Endothelial cell of umbilical vein (primary cell): ENCODE data around the gene ANKRD49. TPM values are rescaled to one million over a fixed set of nuclear protein-coding genes. Genes with fewer than 3 reads are reported as not detected.

ENCODE experiments used
- BruUV-seq: library from RNA; stranded (reverse); fragments of 400-500 nt; replicated peaks from 2 replicates; lab custom pipeline; 2021; lab: Mats Ljungman, UMichigan
- CTCF ChIA-PET: fragments of 300-600, 350-600 bp; sonication (Branson Sonifier 250); formaldehyde crosslinking; loops from one replicate; lab custom pipeline; 2021; ENCODE audit warnings: antibody characterized with exemption, inconsistent platforms; lab: Charles Lee
- POLR2A ChIA-PET: fragments of 300-600, 350-600 bp; sonication (Branson Sonifier 250); formaldehyde crosslinking; loops from one replicate; lab custom pipeline; 2021; ENCODE audit warnings: antibody characterized with exemption, inconsistent platforms; lab: Charles Lee
- DNase-seq: peaks from one replicate; pipeline ENCODE4 v3.0.0-alpha.2; 2011; ENCODE audit warnings: low read depth, low spot score
- FAIRE-seq: peaks from 2 replicates; lab custom pipeline; 2011; peaks lifted over from hg19 to GRCh38; lab: Jason Lieb, UNC
- H2AFZ ChIP-seq: 2 replicates; pipeline ENCODE4 v1.6.0; 2012; ENCODE audit warnings: low read depth, low read length, control low read depth, inconsistent platforms
- H3K27ac ChIP-seq: 2 replicates; pipeline ENCODE4 v1.5.1; 2011; ENCODE audit warnings: low read depth, mild to moderate bottlenecking, control low read depth, low read length, moderate library complexity; ENCODE audit not compliant: insufficient read depth
- H3K27me3 ChIP-seq, 2 experiments: 2 replicates each; pipeline versions ENCODE4 v1.6.0 to v1.6.1; 2011; ENCODE audit warnings: low read length in 2 of 2, mixed read lengths in 1 of 2; ENCODE audit not compliant: control insufficient read depth in 2 of 2, insufficient read depth in 2 of 2
- H3K36me3 ChIP-seq, 2 experiments: 2 replicates in 1 of 2; 3 replicates in 1 of 2; pipeline ENCODE4 v1.5.1; 2011; ENCODE audit warnings: low read length in 2 of 2, mild to moderate bottlenecking in 1 of 2, moderate library complexity in 1 of 2; ENCODE audit not compliant: control insufficient read depth in 2 of 2, insufficient read depth in 2 of 2; ENCODE audit errors: extremely low read depth in 1 of 2
- H3K4me1 ChIP-seq: 3 replicates; pipeline ENCODE4 v1.5.1; 2011; ENCODE audit warnings: mild to moderate bottlenecking, low read length; ENCODE audit not compliant: control insufficient read depth, insufficient read depth; ENCODE audit errors: extremely low read depth
- H3K4me2 ChIP-seq: 2 replicates; pipeline ENCODE4 v1.6.1; 2011; ENCODE audit warnings: low read length, control low read depth, mixed read lengths; ENCODE audit not compliant: insufficient read depth
- H3K4me3 ChIP-seq, 3 experiments: fragments of 200-600 bp in 1 of 3; sonication (generic), shearing (Covaris generic) in 1 of 3; replicated peaks in 1 of 3; 2 replicates each; pipeline ENCODE4 v1.5.1; 2011 to 2016; ENCODE audit warnings: control low read depth in 3 of 3, low read length in 3 of 3, mild to moderate bottlenecking in 2 of 3, inconsistent platforms in 1 of 3, low read depth in 1 of 3, moderate library complexity in 1 of 3; ENCODE audit not compliant: insufficient read depth in 1 of 3
- H3K79me2 ChIP-seq: 2 replicates; pipeline ENCODE4 v1.6.0; 2012; ENCODE audit warnings: low read length, inconsistent platforms; ENCODE audit not compliant: control insufficient read depth, insufficient read depth
- H3K9ac ChIP-seq: replicated peaks from 2 replicates; pipeline ENCODE3; 2011; ENCODE audit warnings: low read length, control low read depth; ENCODE audit not compliant: insufficient read depth; ENCODE audit errors: extremely low read depth
- H3K9me1 ChIP-seq: replicated peaks from 3 replicates; pipeline ENCODE4 v1.6.0; 2011; ENCODE audit warnings: mild to moderate bottlenecking, low read length; ENCODE audit not compliant: control insufficient read depth, insufficient read depth; ENCODE audit errors: extremely low read depth
- H3K9me3 ChIP-seq: replicated peaks from 2 replicates; pipeline ENCODE4 v1.5.1; 2012; ENCODE audit warnings: low read length, inconsistent platforms; ENCODE audit not compliant: control insufficient read depth, insufficient read depth
- H4K20me1 ChIP-seq: replicated peaks from 2 replicates; pipeline ENCODE3; 2011; ENCODE audit warnings: mild to moderate bottlenecking, low read length; ENCODE audit not compliant: control insufficient read depth, insufficient read depth; ENCODE audit errors: extremely low read depth
- CTCF ChIP-seq, 2 donors: IDR thresholded peaks; 1 replicate in 1 of 2; 2 replicates in 1 of 2; pipeline ENCODE4 v1.5.1; 2011; ENCODE audit warnings: low read length in 2 of 2, mild to moderate bottlenecking in 2 of 2, moderate library complexity in 2 of 2, control low read depth in 1 of 2, inconsistent platforms in 1 of 2, low read depth in 1 of 2; ENCODE audit not compliant: insufficient read depth in 1 of 2; ENCODE audit errors: extremely low read depth in 1 of 2
- EZH2 ChIP-seq: IDR thresholded peaks from 2 replicates; pipeline ENCODE4 v1.6.1; 2012; ENCODE audit warnings: borderline replicate concordance, low read depth, mild to moderate bottlenecking, moderate library complexity, low read length, inconsistent platforms; ENCODE audit not compliant: severe bottlenecking
- FOS ChIP-seq: IDR thresholded peaks from 2 replicates; pipeline ENCODE4 v1.6.1; 2011; ENCODE audit warnings: mild to moderate bottlenecking, low read length, moderate library complexity, borderline replicate concordance; ENCODE audit not compliant: insufficient read depth
- GATA2 ChIP-seq: IDR thresholded peaks from 2 replicates; pipeline ENCODE4 v1.7.0; 2011; ENCODE audit warnings: low read depth, mild to moderate bottlenecking, moderate library complexity, mixed read lengths, low read length; ENCODE audit not compliant: insufficient read length, insufficient read depth
- JUN ChIP-seq: IDR thresholded peaks from 2 replicates; pipeline ENCODE4 v1.6.1; 2011; ENCODE audit warnings: borderline replicate concordance, low read depth; ENCODE audit not compliant: insufficient read length, insufficient read depth
- MAX ChIP-seq: IDR thresholded peaks from 2 replicates; pipeline ENCODE4 v1.6.1; 2011; ENCODE audit not compliant: insufficient read depth, insufficient read length
- MYC ChIP-seq: IDR thresholded peaks from one replicate; pipeline ENCODE4 v1.6.1; 2011; ENCODE audit warnings: mild to moderate bottlenecking, low read depth, low read length
- POLR2A ChIP-seq: IDR thresholded peaks from 2 replicates; pipeline ENCODE4 v1.6.1; 2012; ENCODE audit warnings: low read depth, mild to moderate bottlenecking, control low read depth, low read length
- POLR2AphosphoS5 ChIP-seq: IDR thresholded peaks from 2 replicates; pipeline ENCODE4 v1.6.1; 2012; ENCODE audit warnings: low read depth, mild to moderate bottlenecking, control low read depth, low read length, moderate library complexity; ENCODE audit not compliant: insufficient read depth
- dilution Hi-C: fragments of 300-500 bp; cut with MboI; formaldehyde crosslinking; loops from one replicate; pipeline ENCODE4 v1.15.0; 2019; ENCODE audit warnings: low sequenced_read_pairs; ENCODE audit not compliant: extremely low pct_ligation_motif_present
- intact Hi-C: fragments of 100-400 bp; cut with micrococcal nuclease; formaldehyde crosslinking; loops from one replicate; pipeline ENCODE4 v1.10.0; 2022
- polyA plus RNA-seq, 4 experiments: library from polyadenylated mRNA; depleted of rRNA in 3 of 4; stranded (reverse) in 3 of 4; unstranded in 1 of 4; fragments of >200 nt; gene quantifications; 2 replicates each; pipeline versions ENCODE4 v1.2.1 to v1.2.3, GENCODE V29; 2011 to 2012; ENCODE audit warnings: missing spikeins in 1 of 4
- total RNA-seq: library from RNA; stranded (reverse); gene quantifications from 2 replicates; pipeline ENCODE4 v1.2.3, GENCODE V29; 2021

ANKRD49 gene
- total and polyA plus RNA-seq, 2 donors (not counting 3 experiments of a cell fraction or from before 2014, with no cell fraction given): 6.0 to 7.6 TPM

- Histone ChIP-seq H3K36me3 (peaks cover 1 to 2% of the 10 kb centered on the region in 2 experiments), H3K4me1 (no peaks in the 10 kb centered on the region), H3K4me3 (no peak overlapping the region), H4K20me1 (no peaks in the 10 kb centered on the region), H3K79me2 (no peaks in the 10 kb centered on the region), H3K9me3 (no peaks in the 10 kb centered on the region), H3K4me2 (no peak overlapping the region), H2AFZ (no peak overlapping the region), H3K9me1 (no peaks in the 10 kb centered on the region), H3K27ac (no peak overlapping the region), H3K27me3 (no peaks in the 10 kb centered on the region), H3K9ac (no peak overlapping the region)
- no peak for TF ChIP-seq MAX
- TF ChIP-seq FOS: no peak
- no peak for TF ChIP-seq EZH2
- TF ChIP-seq POLR2AphosphoS5: no peak
- no peak for TF ChIP-seq GATA2
- no peak for TF ChIP-seq CTCF (IDR thresholded peaks at IDR 0.05; ENCODE audit: extremely low read depth in 1 of 2, insufficient read depth in 1 of 2, low read depth in 1 of 2, low read length in 2 of 2)
- no peak for TF ChIP-seq JUN
- TF ChIP-seq MYC: no peak
- no peak for TF ChIP-seq POLR2A
- FAIRE-seq (no peak), DNase-seq (no peak)
- ChIA-PET CTCF (no interaction called here), POLR2A (no interaction called here)
- dilution Hi-C loops: no loop called here
- BruUV-seq: no TSS peak
- intact Hi-C loops: no loop called here
These were observed 37.9 kb upstream of the ANKRD49 start for GRCh38 chr11:94455861-94456260.
